ENCODE measurements around the gene GATAD2A. TPM values are rescaled to one million over a fixed set of nuclear protein-coding genes. Genes with fewer than 3 reads are reported as not detected.

GATAD2A gene
- total and polyA plus RNA-seq, 7 donors = 18.5 to 65.9 (median 43.4) TPM

GRCh38 chr19:19420570-19421298, 15.3 kb downstream of the GATAD2A start:
- 43 to 74% (median 50%) methylated on average over 21 of the region's 21 CpGs for WGBS, 3 donors
- intact Hi-C loops (cut with DNase I) = no loop called here
- H3K27ac ChIP-seq = no peak overlapping the region

GRCh38 chr19:19421299-19421696, 15.8 kb downstream of the GATAD2A start:
- no peak for TF ChIP-seq CTCF (IDR thresholded peaks at IDR 0.05)
- ATAC-seq (no peak), DNase-seq (no peak)
- Histone ChIP-seq H3K27ac (no peak overlapping the region), H3K27me3 (ENCODE audit: insufficient read depth in 3 of 3, low read length in 2 of 3) (no peaks in the 10 kb centered on the region), H3K36me3 (ENCODE audit: insufficient read depth in 1 of 2, low read depth in 1 of 2) (no peaks in the 10 kb centered on the region), H3K9me3 (no peaks in the 10 kb centered on the region), H3K4me3 (no peak overlapping the region), H3K4me1 (peaks cover 67% of the 10 kb centered on the region)
- WGBS, 3 donors = 80 to 86% (median 85%) methylated on average over 9 of the region's 9 CpGs
- intact Hi-C loops (cut with DNase I) = no loop called here

More at GRCh38 chr19:19420570-19421298, 15.3 kb downstream of the GATAD2A start:
- no peaks in the 10 kb centered on the region for H3K9me3 ChIP-seq
- DNase-seq (no peak), ATAC-seq (no peak)
- H3K4me1 ChIP-seq = peaks cover 65% of the 10 kb centered on the region
- H3K36me3 ChIP-seq (ENCODE audit: insufficient read depth in 1 of 2, low read depth in 1 of 2) = no peaks in the 10 kb centered on the region
- no peak for TF ChIP-seq CTCF (IDR thresholded peaks at IDR 0.05)
- H3K27me3 ChIP-seq (ENCODE audit: insufficient read depth in 3 of 3, low read length in 2 of 3) = no peaks in the 10 kb centered on the region
- no peak overlapping the region for H3K4me3 ChIP-seq

- 75 to 82% (median 80%) methylated on average over 5 of the region's 5 CpGs for WGBS, 3 donors
- DNase-seq (no peak), ATAC-seq (no peak)
- Histone ChIP-seq H3K27ac (no peak overlapping the region), H3K4me1 (peaks cover 65% of the 10 kb centered on the region), H3K36me3 (ENCODE audit: insufficient read depth in 1 of 2, low read depth in 1 of 2) (no peaks in the 10 kb centered on the region), H3K27me3 (ENCODE audit: insufficient read depth in 3 of 3, low read length in 2 of 3) (no peaks in the 10 kb centered on the region), H3K9me3 (no peaks in the 10 kb centered on the region), H3K4me3 (no peak overlapping the region)
- no peak for TF ChIP-seq CTCF (IDR thresholded peaks at IDR 0.05)
- intact Hi-C loops (cut with DNase I) = no loop called here
These were observed 16.7 kb downstream of the GATAD2A start for GRCh38 chr19:19422156-19422555.

- no peak for DNase-seq
- Histone ChIP-seq H3K27ac (no peak overlapping the region), H3K36me3 (ENCODE audit: insufficient read depth in 1 of 2, low read depth in 1 of 2) (no peaks in the 10 kb centered on the region), H3K9me3 (no peaks in the 10 kb centered on the region), H3K4me1 (peaks cover 54% of the 10 kb centered on the region), H3K27me3 (ENCODE audit: insufficient read depth in 3 of 3, low read length in 2 of 3) (no peaks in the 10 kb centered on the region), H3K4me3 (no peak overlapping the region)
- WGBS, 3 donors = 61 to 72% (median 62%) methylated on average over 8 of the region's 8 CpGs
- ATAC-seq = no peak
- intact Hi-C loops (cut with DNase I) = no loop called here
- TF ChIP-seq CTCF (IDR thresholded peaks at IDR 0.05) = no peak
These were observed 17.8 kb downstream of the GATAD2A start for GRCh38 chr19:19423322-19423721.

Measured in psoas muscle (tissue), 8 donors.